ENCODE results near the gene NCAM2. TPM values are rescaled to one million over a fixed set of nuclear protein-coding genes. Genes with fewer than 3 reads are reported as not detected.

NCAM2 gene
- total RNA-seq, 1 donor from 2014 or later: 7.2 TPM

GRCh38 chr21:21547368-21547953, 549.3 kb downstream of the NCAM2 start:
- intact Hi-C loops (cut with DNase I): no loop called here
- Histone ChIP-seq H3K27me3 (no peaks in the 10 kb centered on the region), H3K4me3 (no peak overlapping the region), H3K27ac (no peak overlapping the region), H3K4me1 (no peaks in the 10 kb centered on the region), H3K9me3 (no peaks in the 10 kb centered on the region), H3K36me3 (no peaks in the 10 kb centered on the region)
- no peak for TF ChIP-seq CTCF (IDR thresholded peaks at IDR 0.05)
- DNase-seq (ENCODE audit: low spot score in 2 of 2): no peak

- H3K36me3 ChIP-seq: no peaks in the 10 kb centered on the region
- H3K4me3 ChIP-seq: no peak overlapping the region
- no peaks in the 10 kb centered on the region for H3K27me3 ChIP-seq
- no peaks in the 10 kb centered on the region for H3K4me1 ChIP-seq
- no peak for DNase-seq (ENCODE audit: low spot score in 2 of 2)
- intact Hi-C loops (cut with DNase I): no loop called here
- no peak for TF ChIP-seq CTCF (IDR thresholded peaks at IDR 0.05)
- no peaks in the 10 kb centered on the region for H3K9me3 ChIP-seq
- no peak overlapping the region for H3K27ac ChIP-seq
Observed at GRCh38 chr21:21559285-21560045, 561.3 kb downstream of the NCAM2 start.
